ENCODE data around the gene FKBP8. TPM values are rescaled to one million over a fixed set of nuclear protein-coding genes. Genes with fewer than 3 reads are reported as not detected.
A peak's percentile ranks its signal among the peaks of the same experiment; 100 is the strongest.

Gene FKBP8
- total RNA-seq, 1 donor from 2014 or later = 216 TPM

DNA sequence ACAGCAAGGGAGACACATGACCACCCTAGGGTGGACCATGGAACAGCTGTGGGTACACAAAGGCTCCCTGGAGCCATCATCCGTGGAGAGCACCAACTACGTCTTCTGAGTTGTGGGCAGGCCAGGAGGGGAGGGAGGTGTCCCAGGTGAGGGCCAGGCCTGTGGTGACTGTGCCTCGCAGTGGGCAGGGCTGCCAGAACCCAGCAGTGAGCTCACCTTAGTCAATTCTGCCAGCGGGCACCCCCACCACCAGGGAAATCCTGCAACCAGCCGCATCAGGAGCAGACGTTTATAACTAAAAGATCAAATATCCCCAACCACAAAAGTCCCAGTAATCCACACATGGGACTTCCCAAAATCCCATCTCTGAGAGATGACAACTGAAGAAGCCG is 41.1 kb downstream of the FKBP8 start:
- no peak for DNase-seq

DNA sequence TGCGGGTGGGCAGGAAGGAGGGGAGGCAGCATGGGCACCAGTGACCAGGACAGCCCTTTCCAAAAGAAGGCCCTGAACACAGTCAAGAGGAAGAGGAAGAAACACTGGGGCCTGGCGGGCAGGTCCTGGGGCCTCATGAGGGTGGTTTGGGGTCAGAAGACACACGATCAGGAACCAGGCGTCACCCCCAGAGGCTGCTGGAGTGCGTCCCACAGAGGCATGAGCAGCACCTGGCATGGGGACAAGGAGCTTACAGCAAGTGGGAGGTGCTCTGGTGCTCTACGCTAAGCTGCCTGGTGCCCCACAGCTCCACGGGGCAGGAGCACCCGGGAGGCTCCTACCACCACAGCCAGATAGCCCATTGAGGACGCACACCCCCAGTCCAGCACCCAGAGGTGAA is 41.5 kb downstream of the FKBP8 start:
- no peak for DNase-seq

DNA sequence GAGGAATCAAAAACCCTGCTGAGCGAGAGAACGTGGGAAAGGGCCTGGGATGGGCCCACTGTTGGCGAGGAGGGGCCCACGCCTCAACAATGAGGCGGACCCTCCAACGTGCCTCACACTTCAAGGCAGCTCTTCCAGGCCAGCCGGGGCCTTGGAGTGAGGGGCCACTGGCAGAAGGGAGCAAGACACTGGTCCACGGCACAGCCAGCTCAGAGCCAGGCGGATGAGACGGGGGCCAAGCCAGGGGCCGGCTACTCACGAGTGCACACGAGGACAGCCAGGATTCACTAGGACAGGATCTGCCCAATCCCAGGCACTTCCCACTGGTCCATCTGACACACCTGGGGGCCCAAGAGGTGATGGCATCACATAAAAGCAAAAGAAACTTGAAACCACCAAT is 42.0 kb downstream of the FKBP8 start:
- no peak for DNase-seq

DNA sequence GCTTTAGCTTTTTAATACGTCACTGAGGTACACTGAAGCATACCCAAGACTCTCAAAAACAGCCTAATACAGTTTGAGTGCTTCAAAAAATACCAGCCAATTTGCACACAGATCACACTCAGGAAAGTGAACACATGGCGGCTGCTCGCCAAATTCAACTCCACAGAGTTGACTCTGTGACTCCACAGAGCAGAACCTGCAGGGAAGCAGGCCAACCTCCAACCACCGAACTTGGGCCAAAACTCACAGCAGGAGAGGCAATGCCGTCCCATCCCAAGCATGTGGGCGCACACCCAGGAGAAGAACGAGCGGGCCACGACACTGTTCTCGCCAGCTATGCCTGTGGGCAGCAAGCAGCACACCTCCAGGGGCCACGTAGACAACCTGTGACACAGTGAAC is 42.6 kb downstream of the FKBP8 start:
- DNase-seq = no peak

DNA sequence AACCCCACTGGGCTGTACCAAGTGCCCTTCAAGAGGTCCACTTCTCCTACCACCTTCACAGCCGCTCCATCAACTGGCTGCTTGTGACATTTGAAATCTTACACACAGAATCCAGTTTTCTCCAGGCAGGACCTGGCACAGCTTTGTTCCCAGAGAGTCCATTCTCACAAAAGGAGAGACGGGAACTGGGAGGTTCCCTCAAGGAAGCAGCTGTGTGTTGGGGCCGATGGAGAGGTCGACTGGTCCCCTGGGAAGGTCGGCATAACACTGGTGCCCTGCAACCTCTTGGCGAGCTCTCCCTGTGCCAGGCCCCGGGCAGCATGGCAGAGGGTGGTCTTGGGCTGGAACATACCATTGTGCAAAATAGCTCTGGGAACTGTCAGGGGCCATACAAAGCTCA is 43.0 kb downstream of the FKBP8 start:
- DNase-seq = peak; percentile 77

DNA sequence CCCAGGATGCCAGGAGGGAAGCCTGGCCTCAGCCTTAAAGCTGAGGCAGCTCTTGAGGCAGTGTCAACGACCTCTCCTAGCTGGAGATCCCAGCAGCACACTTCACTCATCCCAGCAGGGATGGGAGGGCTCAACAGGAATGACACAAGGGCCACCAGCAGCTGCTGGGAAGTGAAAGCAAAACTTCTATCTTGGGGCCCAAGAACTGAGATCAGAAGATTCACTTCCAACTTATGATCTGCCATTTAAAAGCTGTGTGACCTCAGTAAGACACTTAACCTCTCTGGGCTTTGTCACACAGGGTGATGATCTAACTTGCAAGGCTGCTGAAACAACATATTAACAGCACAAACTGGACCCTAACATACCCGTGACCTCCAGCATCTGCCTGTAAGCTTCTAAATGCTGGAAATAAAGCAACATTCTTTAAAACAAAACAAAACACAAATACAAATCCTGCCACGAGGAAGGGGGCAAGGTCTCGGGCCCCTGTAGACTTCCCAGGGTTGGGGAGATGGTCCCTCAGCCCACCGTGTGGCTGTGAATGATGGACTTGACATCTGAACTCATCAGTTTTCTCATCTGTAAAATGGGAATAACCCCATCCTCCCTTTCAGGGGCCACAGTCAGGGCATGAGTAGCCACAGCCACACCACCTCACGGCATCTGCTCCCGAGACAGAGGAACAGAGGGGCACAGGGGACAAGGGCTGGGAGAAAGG is 44.2 kb downstream of the FKBP8 start:
- no peak for DNase-seq

DNA sequence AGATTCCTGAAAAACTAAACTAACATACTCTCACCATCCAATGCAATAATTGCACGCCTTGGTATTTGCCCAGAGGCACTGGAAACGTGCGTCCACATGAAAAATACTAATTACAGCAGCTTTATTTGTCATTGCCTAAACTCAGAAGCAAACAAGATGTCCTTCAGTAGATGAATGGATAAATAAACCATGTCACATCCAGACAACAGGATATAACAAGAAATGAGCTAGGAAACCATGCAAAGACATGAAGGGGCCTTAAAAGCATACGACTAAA is 46.5 kb downstream of the FKBP8 start:
- no peak for DNase-seq

DNA sequence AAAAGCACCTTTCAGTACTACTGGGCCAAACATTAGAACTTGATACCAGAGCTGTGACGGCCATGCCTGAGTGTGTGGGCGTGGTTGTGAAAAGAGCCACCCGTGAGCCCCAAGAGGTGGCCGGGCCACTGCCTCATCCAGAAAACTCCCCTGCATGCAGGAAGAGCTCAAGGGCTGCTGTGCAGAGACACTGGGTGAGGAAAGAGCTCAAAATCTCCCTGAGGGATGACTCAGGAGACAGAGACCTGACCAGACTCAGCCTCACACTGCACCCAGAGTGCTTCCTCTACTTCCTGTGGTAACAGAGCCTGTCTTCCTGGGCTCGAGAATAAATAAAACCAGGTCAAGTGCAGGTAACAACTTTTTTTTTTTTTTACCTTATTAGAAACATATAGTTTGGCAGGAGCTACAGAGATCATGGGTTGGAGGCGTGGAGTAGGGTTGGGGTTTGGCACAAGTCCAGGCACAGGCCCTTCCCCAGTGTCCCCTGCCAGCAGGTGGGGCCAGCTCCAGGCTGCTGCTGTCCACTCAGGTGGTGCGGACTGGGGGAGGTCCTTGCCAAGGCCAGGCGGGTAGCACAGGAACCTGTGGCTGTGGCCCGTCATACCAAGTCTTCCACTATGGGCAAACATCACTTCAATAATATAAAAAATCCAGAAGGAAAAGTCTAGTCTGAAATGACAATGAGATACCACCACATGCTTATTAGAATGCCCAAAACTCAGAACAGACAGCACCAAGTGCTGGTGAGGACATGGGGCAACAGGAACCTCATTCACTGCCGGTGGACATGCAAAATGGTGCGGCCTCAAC is 47.0 kb downstream of the FKBP8 start:
- peak; percentile 32 for DNase-seq

DNA sequence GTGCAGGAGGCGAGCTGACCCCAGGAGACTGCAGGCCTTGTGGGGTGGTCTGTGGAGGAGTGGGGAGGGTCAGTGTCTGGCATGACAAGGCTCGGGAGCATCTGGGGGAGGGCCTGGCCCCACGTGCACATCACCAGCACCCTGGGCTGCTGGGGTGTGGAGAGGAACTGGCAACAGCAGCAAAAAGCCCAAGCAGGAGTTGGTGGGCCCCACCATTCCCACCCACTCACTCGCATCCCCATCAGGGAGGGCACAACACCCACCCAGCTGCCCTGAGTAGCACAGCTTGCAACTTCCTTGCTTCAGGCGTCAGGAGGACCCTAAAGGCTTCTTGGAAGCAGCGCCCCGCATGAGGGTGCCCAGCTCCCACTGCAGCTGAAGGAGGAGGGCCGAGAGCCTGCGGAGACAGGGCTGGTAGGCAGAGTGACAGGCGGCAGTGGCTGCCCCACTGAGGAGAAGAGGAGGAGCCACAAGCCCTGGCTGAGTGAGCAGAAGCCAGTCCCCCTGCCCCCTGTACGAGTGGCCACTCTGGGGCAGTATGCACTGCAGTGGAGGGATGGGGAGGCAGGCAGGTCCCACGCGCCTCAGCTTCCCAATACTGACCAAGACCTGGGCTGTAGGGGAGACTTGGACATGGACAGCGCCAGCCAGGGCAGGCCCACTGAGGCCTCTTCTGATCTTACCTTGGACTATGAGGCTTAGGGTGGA is 48.0 kb downstream of the FKBP8 start:
- DNase-seq = no peak

DNA sequence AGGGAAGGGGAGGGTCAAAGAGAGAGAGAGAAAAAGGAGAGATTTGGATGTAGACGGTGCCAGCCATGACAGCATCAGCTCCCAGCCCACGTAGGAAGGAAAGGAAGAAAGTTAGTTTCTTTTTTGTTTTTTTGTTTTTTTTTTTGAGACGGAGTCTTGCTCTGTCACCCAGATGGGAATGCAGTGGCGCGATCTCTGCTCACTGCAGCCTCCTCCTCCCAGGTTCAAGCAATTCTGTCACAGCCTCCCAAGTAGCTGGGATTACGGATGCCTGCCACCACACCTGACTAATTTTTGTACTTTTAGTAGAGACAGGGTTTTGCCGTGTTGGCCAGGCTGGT is 49.1 kb downstream of the FKBP8 start:
- no peak for DNase-seq

DNA sequence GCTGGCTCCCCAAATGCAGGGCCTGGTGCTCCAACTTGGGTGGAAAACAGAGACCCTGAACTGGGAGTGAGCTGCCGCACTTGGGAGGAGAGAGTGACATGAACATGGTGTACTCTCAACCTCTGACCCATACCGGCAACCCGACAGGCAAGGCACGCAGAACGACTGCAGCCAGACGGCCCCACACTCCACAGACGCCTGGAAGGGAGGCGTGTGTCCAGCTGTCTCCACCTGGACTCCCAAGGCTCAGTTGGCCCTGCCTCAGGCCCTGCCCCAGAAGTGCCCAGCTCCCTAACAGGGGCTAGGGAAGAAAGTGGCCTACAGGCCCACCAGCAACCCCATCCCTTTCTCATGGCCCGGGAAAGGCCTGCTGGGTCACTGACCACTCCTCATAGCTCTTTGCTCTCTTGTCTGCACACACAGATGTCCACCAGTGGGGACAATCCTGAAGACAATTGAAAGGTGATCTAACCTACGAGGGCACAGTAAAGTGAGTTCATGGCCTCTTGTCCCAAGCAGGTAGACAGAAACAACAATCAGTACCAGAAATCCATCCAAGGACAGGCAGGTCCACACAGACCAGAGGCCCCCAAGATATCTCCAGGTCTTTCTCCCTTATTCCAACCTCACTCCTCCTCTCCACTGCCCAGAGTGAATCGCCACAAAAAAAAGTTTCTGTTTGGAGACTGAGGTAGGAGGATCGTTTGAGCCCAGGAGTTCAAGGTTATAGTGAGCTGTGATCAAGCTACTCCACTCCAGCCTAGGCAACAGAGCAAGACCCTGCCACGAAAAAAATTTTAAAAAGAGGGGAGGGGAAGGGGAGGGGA is 49.7 kb downstream of the FKBP8 start:
- no peak for DNase-seq

DNA sequence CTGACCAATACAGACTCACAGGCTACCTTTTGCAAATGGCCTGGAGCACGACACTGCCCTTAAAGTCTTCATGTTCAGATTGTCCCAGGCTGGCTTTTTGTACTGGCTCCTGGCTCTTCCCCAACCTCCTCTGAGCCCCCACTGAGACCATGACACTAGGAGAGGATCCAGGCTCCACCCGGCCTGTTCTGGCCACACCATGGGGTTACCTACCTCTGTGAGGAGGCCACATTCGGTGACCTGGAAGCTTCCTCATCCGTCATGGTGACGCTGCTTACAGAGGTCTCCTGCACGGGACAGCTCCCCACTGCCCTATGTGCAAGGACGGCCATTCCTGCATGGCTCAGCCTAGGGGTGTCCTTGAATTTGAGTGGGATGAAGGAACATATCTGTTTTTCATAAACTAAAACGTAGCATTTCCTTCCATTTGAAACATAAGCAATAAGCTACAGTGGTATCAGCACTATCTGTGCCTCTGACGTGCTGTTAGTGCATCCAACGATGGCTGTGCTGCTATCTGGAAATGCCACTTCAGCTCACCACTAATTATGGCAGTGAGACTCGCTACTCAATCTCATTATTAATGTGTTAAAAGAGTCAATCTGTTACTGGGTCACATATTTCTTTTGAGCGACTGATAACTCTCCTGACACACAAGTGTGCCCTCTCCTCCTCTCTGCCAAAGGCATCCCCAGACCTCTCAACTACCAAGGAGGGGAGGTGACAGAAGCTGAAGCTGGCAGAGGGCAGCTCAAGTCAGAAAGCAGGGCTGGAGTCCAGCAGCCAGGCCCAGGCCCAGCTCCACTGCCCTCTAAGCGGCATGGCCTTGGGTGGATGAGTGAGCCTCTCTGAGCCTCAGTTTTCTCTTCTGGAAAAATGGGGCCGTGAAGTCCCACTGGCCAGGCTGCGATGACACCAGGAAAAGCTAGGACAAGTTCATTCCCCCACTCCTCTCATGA is 51.1 kb downstream of the FKBP8 start:
- no peak for DNase-seq

DNA sequence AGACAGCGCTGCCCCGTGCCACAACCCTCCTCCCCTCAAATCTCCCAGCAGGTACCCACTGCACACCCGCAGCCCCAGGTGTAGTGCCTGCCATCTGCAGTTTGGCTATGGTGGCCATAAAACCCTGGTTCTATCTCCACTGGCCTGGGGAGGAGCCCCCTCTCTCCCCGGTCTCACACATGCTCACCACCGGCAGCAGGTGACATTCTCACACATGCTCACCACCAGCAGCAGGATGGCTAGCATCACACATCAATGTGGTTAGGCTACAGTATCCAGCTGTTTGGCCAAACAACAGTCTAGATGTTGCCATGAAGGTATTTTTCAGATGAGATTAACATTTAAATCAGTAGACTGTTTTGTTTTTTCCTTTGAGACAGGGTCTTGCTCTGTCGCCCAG is 52.6 kb downstream of the FKBP8 start:
- no peak for DNase-seq

DNA sequence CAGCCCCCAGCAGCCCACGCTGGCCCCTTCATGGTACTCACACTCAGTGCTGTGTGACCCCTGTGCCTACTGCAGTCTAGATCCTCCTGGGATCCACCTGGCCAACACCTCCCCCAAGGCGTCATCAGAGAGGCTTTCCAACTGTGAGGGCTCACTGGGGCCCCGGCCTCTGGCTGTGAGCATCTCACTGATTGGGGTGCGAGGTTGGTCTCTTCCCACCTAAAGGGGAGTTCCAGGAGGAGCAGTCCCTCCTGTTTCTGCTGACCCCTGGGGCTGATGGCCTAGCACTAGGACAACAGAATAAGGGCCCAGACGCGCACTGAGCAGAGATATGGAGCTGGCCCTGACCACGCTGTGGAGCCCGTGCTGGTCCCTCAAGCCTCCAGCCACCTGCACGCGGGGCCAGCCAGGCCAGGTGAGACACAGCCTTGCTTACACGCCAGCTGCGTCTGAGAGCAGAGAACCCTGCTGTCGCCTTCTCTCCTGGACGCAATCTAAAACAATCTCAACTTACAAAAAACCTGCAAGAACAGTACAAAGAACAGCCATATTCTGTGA is 53.7 kb downstream of the FKBP8 start:
- no peak for DNase-seq

DNA sequence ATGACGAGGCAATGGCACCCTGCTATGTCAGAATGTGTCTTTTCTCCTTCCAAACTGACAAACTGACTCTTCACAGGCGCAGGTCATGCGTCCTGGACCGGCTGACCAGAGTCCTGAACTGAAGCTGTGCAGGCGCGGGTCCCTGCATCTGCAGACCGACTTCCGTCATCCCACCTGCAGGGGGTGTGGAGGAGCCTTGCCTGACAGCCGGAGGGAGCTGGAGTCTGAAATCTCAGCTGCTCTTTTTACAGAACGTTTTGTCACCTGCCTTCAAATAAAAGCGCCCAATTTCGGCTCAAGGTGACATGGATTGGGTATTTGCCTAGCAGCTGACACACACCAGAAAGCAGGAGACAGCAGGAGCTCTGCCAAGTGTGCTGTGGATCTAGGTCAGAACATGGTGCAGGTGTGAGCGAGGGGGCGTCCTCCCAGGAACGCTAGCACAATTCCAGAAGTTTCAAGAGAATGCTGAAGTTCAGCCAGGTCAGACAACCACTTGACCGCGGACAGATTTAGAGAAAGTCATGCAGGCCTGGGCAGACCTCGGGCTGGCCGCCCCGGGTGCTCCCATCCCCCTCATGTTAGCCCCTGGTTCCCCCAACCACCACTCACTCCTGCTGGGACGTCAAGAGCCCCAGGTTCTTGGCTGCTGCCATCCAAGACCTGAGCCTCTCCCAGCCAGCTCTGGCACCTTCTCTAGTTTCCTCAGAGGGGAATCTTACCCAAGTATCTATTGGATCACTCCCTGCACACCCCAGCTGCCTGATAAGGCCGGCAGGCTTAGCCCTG is 54.3 kb downstream of the FKBP8 start:
- DNase-seq = peak; percentile 56

DNA sequence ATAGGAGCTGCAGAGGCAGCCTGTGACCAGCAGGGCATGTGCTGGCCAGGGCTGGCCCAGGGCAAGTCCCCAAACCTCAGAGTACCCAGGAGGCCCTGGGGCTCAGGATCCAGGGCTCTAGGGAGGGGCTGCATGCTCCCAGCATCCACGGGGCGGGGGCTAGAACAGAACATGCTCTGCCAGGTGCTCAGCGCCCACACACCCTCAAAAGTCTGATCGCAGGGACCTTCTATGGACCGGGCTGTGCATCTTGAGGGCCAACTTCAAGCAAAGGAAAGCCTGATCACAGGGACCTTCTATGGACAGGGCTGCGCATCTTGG is 55.0 kb downstream of the FKBP8 start:
- peak; percentile 43 for DNase-seq

DNA sequence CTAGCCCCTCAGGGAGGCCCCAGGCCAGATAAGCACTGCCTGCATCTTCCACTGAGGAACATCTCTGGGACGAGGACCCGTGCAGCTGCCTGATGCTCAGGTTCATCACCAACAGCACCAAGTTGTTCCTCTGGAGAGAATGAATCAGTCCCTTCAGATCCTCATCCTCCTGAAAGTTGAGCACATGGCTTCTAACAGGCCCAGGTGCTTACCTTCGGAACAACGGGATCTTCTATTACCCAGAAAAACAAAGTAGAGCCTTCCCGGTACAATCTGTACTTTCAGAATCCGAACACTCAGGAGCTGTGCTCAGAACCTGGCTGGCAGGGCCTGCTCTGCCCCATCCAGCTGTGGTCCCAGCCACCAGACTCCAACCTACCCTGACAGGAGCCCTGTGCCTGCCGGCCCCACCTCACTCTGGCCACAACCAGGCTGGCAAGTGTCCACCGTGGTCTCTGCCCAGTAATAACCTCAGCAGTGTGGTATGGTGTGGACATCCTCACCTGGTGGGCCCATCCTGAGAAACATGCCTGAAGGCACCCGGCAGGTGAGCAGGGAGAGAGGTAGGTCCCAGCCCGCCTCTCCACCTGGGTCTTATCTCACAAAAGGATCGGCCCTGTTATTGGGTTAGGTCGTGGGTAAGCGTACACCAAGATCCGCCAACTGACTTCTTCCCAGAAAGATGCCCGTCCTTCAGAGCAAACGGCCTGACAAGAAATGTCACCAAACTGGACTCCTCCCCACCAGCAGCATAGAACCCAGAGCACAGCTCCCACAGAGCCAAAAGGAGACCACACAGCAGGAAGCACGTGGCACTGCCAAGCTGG is 55.6 kb downstream of the FKBP8 start:
- DNase-seq = no peak

DNA sequence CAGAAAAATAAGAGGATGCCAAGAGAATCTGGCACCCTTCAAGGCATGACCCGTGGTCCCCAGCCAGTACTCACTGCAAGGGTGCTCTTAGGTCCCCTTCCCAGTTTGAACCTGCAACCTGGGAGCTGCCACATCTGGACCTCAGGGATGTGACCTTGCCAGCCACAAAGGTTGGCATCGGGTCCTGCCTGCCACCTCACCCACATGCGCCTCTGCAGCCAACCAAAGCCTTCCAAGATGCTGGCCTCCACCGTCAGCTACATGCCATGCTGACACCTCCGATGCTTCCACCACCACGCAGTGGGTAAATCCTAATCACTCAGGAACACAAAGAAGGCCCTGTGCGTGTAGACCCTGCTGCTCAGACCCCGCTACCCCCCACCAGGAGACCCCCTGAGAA is 56.6 kb downstream of the FKBP8 start:
- DNase-seq = no peak

DNA sequence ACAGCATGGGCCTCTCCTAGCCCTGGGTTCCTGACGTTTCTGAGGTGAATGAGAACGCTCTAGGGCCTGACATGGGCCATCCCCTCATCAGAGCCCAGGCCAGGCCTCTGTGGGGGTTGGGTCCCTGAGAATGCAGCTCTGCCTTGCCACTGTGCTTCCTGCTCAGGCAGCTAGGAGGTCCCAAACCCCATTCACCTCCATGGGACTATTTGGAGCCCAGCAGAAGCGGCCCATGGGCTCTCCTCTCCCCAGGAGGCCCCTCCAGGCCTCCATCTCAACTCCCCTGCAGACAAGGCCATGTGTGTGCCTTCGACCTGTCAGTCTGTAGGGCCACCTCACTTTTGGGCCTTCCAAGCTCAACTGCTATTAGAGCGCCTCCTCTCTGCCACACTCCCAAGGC is 58.4 kb downstream of the FKBP8 start:
- no peak for DNase-seq
